GM12801 (cell line): ENCODE measurements around the gene NEDD4.

Experiments
- TF ChIP-seq, protein P1 (sequence below): IDR thresholded peaks from one replicate; pipeline ENCODE4 v1.5.1; 2011; ENCODE audit warnings: control low read depth; ENCODE audit not compliant: insufficient read length; ENCODE audit errors: extremely low read depth

NEDD4 gene

DNA sequence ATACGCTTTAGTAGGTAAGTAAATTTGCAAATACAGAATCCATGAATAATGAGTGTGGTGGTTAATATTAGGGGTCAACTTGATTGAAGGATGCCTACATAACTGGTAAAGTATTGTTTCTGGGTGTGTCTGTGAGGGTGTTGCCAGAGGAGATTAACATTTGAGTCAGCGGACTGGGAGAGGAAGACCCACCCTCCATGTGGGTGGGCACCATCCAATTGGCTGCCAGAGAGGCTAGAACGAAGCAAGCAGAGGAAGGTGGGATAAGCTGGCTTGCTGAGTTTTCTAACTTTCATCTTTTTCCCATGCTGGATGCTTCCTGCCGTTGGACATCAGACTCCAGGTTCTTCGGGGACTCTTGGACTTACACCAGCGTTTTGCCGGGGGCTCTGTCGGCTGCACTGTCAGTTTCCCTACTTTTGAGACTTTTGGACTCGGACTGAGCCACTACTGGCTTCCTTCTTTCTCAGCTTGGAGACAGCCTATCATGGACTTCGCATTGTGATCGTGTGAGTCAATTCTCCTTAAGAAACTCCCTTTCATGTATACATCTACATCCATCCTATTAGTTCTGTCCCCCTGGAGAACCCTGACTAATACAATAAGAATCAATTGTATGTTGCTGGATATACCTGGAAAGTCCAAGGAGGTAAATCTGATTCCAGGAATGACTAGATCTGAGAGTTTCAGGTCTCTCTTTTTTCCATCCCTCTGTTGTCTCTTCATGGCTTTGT lies 25.8 kb upstream of the NEDD4 start:
- TF ChIP-seq, protein P1, sequence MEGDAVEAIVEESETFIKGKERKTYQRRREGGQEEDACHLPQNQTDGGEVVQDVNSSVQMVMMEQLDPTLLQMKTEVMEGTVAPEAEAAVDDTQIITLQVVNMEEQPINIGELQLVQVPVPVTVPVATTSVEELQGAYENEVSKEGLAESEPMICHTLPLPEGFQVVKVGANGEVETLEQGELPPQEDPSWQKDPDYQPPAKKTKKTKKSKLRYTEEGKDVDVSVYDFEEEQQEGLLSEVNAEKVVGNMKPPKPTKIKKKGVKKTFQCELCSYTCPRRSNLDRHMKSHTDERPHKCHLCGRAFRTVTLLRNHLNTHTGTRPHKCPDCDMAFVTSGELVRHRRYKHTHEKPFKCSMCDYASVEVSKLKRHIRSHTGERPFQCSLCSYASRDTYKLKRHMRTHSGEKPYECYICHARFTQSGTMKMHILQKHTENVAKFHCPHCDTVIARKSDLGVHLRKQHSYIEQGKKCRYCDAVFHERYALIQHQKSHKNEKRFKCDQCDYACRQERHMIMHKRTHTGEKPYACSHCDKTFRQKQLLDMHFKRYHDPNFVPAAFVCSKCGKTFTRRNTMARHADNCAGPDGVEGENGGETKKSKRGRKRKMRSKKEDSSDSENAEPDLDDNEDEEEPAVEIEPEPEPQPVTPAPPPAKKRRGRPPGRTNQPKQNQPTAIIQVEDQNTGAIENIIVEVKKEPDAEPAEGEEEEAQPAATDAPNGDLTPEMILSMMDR = no peak

DNA sequence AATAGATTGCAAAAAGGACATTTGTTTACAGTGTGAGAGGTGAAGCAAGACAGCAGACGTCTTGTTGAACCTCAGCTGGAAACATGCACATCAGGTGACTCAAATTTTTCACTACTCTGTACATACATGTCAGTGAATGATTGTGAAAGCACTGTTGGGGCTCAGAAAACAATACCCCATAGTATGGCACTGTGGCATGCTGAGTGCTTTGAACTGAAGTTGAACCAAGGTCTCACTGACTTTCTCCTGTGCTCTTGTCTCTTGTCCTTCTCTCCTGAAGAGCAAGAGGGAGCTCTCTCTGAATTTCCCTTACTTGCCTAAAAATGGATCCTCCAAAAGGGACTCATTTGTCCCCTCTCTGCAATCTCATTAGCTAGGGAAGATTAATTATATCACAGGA lies 24.5 kb upstream of the NEDD4 start:
- TF ChIP-seq, protein P1 = no peak

DNA sequence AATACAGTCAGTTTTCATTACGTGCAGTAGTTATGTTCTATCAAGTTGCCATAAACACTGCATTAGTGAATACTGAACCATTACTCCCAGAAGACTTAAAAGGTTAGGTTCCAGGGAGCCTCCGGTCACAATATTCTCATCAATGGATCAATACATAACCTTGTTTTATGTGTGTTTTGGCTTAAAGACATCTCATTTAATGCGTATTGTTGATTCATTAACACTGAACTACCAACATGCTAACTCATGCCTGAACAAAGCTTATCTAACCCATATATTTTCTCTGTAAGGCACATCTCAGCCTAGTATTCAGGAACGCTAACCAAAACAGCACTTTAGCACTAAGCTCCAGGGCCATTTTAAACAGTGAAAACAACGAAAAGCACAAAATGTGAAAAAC lies 24.1 kb upstream of the NEDD4 start:
- TF ChIP-seq, protein P1 = no peak

DNA sequence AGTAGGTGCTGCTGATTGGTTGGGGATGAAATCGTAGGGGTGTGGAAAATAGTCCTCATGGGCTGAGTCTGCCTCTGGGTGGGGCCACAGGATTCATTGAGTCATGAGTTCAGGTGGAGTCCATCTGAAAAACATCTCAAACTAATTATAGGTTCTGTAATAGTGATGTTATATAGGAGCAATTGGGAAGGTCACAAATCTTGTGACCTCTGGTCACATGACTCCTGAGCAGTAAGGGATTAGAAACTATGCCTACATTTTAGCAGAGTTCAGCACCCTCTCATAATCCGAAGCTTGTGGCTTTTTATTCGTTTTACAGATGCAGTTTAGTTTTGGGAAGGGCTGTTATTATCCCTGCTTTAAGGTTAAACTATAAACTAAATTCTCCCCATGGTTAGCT lies 22.9 kb upstream of the NEDD4 start:
- TF ChIP-seq, protein P1 = no peak

DNA sequence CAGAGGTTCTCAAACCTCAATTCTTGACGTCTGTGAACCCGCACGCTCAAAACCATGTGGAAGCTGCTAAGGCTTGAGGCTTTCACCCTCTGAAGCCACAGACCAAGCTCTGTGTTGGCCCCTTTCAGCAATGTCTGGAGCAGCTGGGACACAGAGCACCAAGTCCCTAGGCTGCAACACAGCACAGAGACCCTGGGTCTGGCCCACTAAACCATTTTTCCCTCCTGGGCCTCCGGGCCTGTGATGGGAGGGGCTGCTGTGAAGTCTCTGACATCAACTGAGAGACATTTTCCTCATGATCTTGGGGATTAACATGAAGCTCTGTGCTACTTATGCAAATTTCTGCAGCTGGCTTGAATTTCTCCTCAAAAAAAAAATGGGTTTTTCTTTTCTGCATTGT lies 21.3 kb upstream of the NEDD4 start:
- TF ChIP-seq, protein P1 = no peak

DNA sequence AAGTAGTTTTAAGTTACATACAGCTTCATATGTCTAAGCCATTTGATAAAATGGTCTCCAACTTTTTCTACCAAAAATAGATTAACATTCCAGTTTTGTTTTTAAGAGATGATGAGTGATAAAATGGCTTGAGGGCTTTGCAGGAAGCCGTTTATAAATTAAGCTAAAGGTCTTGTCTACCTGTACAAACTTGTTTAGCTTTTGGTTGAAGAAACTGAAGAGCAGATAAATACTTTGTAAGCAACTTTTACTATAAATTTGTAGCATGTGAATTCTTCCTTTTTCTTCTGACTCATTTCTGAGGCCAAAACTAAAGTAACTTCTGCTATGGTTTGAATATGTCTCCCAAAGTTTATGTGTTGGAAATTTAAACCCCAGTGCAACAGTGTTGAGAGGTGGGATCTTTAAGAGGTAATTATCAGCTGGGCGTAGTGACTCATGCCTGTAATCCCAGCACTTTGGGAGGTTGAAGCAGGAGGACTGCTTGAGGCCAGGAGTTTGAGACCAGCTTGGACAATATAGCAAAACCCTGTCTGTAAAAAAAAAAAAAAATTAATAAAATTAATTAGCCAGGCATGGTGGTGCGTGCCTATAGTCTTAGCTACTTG lies 8.2 kb upstream of the NEDD4 start:
- TF ChIP-seq, protein P1 = no peak

DNA sequence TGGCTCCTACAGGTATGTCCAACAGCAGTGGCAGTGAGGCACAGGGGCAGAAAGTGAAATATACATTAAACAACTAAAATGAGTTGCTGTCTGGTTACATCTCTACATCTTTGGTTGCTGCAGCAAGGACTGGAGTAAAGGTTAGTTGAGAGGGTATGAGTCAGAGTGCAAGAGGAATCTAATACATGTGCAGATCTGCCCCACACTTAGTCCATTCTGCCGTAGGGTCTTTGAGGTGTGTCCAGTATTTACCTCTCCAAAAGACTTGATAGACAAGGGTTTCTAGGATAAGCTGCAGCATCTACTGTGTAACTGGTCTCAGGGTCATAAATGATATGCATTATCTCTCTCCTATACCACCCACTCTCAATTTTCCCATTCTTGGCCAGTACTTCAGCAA lies 6.2 kb upstream of the NEDD4 start:
- TF ChIP-seq, protein P1 = no peak
